22Rv1 (cell line): Measurements from ENCODE around the gene LRMDA.
"Not testable (repeated sequence)": the region's sequence is repeated elsewhere in the genome, so short reads cannot be mapped to it uniquely, and the experiment has no call there.

Experiments used
- H3K27ac ChIP-seq: fragments of 450-650 bp; 2 replicates; pipeline ENCODE4 v1.5.1; 2017
- ZFX ChIP-seq: fragments of 450-650 bp; IDR thresholded peaks from 2 replicates; pipeline ENCODE4 v1.6.1; 2017; ENCODE audit warnings: antibody characterized with exemption, borderline replicate concordance
- TF ChIP-seq, protein P1 (sequence below): fragments of 450-650 bp; IDR thresholded peaks from 2 replicates; pipeline ENCODE4 v1.5.1; 2017; ENCODE audit warnings: mild to moderate bottlenecking

The LRMDA gene

DNA sequence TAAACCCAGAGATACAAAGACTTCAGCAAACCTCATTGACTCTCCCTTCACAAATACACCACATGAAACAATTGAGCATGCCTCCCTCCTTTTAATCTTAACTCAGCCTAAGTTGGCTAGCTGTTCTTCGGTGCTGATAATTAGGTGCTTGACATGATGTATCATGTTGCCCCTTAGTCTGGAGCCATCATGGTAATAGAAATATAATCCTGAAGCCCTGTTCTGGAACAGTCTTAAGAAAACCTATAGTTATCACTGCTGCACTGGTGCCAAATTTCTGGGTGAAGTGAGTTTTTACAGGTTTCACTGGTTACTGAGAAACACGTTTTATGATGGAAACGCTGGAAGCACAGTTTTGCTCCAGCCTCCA lies 306.1 kb downstream of the LRMDA start:
- H3K27ac ChIP-seq = no peak overlapping the region
- no peak for TF ChIP-seq ZFX

DNA sequence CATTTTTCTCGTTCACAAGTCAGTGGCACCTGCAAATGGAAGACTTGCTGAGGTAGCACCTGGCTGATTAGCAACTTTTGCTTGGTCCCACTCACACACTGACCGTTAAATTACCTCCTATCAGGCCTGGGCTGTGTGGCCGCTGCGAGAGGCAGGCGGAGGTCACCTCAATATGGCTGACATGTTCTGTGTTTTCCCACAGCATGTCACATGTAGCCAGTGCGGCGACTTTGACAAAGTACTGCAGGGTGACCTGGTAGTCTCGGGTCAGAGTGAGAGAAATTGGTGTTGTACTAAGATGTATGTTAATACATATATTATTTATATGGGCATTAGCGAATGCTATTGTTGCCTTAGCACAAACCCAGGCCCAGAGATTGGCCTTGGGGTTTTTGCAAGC lies 307.5 kb downstream of the LRMDA start:
- no peak for TF ChIP-seq ZFX
- TF ChIP-seq, protein P1, sequence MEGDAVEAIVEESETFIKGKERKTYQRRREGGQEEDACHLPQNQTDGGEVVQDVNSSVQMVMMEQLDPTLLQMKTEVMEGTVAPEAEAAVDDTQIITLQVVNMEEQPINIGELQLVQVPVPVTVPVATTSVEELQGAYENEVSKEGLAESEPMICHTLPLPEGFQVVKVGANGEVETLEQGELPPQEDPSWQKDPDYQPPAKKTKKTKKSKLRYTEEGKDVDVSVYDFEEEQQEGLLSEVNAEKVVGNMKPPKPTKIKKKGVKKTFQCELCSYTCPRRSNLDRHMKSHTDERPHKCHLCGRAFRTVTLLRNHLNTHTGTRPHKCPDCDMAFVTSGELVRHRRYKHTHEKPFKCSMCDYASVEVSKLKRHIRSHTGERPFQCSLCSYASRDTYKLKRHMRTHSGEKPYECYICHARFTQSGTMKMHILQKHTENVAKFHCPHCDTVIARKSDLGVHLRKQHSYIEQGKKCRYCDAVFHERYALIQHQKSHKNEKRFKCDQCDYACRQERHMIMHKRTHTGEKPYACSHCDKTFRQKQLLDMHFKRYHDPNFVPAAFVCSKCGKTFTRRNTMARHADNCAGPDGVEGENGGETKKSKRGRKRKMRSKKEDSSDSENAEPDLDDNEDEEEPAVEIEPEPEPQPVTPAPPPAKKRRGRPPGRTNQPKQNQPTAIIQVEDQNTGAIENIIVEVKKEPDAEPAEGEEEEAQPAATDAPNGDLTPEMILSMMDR = no peak
- peak overlapping the region; percentile 58 for H3K27ac ChIP-seq

DNA sequence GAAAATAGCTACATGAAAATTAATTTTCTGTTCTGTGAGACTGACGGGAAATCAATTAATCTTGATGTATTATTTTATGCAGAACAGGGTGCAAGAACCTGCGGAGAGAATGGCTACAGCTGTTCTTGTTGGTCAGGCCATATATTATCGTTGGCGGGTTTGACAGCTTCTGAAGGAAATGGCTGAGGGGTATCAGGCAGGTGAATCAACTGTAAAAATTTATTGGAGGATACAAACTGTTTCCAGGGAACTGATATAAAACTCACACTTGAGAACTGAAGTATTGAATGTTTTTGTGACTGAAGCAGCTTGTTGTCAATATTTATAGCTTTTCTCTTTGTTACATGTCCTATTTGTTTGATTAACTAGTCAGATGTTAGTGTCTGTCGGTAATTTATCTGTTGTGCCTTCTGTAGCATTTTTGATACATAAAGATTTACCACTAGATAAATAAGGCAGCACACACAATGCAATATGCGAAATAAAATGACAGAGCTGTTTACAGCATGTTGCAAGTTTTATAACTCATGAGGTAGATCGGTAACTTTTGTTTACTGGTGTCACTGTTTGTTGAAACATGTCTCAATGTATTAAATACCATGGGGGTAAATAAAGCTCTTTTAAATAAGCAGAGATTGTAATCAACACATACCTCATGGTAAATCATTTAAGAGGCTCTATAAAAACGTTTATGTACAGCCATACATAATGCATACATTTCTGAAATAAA lies 308.2 kb downstream of the LRMDA start:
- TF ChIP-seq ZFX = no peak
- TF ChIP-seq, protein P1 = no peak
- peak overlapping the region; percentile 58 for H3K27ac ChIP-seq

DNA sequence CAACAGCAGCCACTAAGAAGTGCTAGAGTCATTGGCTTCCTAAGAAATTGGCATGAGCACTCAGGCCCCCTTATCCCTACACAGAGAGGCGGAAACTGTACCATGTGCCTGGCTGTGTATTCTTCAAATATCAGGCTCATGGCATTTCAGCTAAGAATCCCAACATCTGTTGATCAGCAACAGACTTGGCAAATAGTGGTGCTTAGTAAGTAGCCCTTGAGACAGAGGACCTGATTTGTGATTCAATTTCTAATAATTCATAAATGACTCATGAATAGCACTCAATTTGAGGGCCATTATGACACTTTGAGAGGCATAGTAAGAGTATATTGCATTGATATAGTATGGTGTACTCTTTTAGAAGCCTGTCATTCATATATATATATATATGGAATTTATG lies 309.1 kb downstream of the LRMDA start:
- TF ChIP-seq ZFX = no peak
- peak overlapping the region; percentile 58; the same call in 1 of the 2 replicates for H3K27ac ChIP-seq

DNA sequence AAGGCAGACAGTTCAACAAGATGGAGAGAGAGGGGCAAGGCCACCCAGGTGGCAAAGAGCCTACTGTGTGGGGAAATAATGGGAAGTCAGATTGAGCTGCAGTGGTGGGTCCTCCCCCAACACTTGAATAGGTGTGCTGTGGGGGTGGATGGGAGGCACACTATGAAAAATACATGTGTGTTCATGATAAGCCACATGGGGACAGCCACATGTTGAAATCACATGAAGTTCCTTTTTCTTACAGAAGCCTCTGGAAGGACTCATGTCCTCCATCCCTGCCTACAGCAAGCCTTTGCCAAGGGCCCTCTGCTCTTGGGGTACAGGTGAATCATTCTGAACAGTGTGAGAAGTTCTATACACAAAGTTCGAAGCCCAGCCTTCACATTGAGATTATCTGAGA lies 310.9 kb downstream of the LRMDA start:
- no peak overlapping the region for H3K27ac ChIP-seq
- no peak for TF ChIP-seq ZFX
- TF ChIP-seq, protein P1 = no peak

DNA sequence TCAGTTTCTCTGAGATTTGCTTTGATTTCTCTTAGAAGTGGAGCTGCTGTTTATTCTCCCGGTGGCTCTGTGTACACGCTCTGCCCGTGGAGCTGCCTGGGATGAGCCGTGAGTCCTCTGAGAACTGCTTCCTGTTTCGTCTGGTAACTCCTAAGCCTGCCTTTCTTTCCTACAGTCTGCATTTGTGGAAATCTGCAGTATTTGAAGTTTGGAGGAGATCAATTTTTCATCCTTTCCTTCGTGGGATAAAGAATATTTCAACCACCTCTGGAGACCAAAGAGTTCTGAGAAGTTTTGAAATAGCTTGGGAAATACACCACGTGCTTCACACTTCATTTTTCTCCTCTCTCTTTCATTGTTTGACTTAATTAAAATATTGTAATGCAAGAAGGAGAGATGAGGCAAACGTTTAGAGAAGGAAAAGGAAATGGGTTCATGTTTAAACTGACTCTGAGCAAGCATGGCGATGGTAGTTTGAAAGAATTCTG lies 311.9 kb downstream of the LRMDA start:
- no peak for TF ChIP-seq ZFX
- TF ChIP-seq, protein P1 = no peak
- H3K27ac ChIP-seq = no peak overlapping the region

DNA sequence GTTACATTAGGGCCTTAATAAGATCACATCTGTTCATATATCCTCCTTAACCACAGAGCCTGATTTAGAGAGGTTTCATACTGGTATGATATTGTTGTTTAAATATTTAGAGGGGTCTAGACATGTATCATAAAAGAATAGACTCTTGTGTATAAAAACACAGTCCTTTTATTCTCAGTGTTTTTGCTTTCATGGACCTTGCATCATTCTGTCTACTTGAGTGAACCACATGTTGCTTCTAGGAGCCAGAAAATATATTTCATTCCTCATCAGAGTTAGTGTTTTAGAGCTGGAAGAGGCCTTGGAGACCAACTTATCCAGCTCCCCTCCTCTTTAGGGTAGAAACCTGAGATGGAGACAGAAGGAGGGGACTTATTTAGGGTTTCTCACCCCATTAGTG lies 312.8 kb downstream of the LRMDA start:
- H3K27ac ChIP-seq = no peak overlapping the region
- no peak for TF ChIP-seq ZFX
- TF ChIP-seq, protein P1 = no peak

DNA sequence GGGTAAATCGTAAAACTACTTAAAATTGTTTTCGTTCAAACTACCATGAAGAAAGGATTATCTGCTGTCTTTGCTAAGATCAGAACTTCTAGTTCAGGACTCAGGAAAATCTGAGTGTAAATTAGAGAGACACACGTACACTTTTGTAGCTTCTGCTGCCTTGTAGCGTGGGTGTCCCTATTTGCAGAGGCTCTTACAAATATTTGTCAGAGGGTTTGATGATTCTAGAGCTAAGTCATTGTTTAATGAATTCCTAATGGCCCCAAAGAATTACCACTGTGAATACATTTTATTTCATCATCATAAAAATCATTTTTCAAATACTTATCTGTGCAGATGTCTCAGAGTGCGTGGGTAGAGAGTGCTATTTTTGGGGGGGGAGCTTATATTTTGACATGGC lies 314.9 kb downstream of the LRMDA start:
- H3K27ac ChIP-seq = 0 out of 2 replicates have a peak overlapping the region, but pooled peaks have one; percentile 24
- TF ChIP-seq, protein P1 = no peak
- TF ChIP-seq ZFX = no peak

DNA sequence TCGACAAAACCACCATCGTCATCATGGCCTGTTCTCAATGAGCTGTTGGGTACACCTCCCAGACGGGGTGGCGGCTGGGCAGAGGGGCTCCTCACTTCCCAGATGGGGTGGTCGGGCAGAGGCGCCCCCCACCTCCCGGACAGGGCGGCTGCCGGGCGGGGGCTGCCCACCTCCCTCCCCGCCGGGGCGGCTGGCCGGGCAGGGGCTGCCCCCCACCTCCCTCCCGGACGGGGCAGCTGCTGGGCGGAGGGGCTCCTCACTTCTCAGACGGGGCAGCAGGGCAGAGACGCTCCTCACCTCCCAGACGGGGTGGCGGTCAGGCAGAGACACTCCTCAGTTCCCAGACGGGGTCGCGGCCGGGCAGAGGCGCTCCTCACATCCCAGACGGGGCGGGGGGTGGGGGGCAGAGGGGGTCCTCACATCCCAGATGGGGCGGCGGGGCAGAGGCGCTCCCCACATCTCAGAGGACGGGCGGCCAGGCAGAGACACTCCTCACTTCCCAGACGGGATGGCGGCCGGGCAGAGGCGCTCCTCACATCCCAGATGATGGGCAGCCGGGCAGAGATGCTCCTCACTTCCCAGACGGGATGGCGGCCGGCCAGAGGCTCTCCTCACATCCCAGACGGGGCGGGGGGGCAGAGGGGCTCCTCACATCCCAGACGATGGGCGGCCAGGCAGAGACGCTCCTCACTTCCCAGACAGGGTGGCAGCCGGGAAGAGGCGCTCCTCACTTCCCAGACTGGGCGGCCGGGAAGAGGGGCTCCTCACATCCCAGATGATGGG lies 318.9 kb downstream of the LRMDA start:
- H3K27ac ChIP-seq = not testable (repeated sequence)
